Tibial nerve (tissue), 4 donors: ENCODE results near the gene PDZD2. TPM values are rescaled to one million over a fixed set of nuclear protein-coding genes. Genes with fewer than 3 reads are reported as not detected.
"Not testable (repeated sequence)": the region's sequence is repeated elsewhere in the genome, so short reads cannot be mapped to it uniquely, and the experiment has no call there.

Experiments
- DNase-seq, 2 donors: peaks; one replicate each; pipeline ENCODE4 v3.0.0-alpha.2; 2019; ENCODE audit warnings: low spot score in 2 of 2
- H3K27ac ChIP-seq, 4 donors: fragments of 200-600 bp; sonication (generic) in 3 of 4; one replicate each; pipeline ENCODE4 v1.5.1; 2017 to 2019; ENCODE audit warnings: mild to moderate bottlenecking in 1 of 4
- H3K27me3 ChIP-seq, 2 donors: fragments of 200-600 bp; sonication (generic) in 1 of 2; one replicate each; pipeline versions ENCODE4 v1.5.1 to v1.6.0; 2017 to 2019
- H3K36me3 ChIP-seq, 3 donors: fragments of 200-600 bp; sonication (generic); one replicate each; pipeline ENCODE4 v1.5.1; 2018 to 2019
- H3K4me1 ChIP-seq, 4 donors: fragments of 200-600 bp; sonication (generic) in 3 of 4; one replicate each; pipeline ENCODE4 v1.5.1; 2017 to 2019
- H3K4me3 ChIP-seq, 4 donors: fragments of 200-600 bp; sonication (generic) in 3 of 4; one replicate each; pipeline ENCODE4 v1.5.1; 2017 to 2019; ENCODE audit warnings: mild to moderate bottlenecking in 1 of 4, moderate library complexity in 1 of 4
- H3K9me3 ChIP-seq, 4 donors: fragments of 200-600 bp; sonication (generic) in 3 of 4; one replicate each; pipeline ENCODE4 v1.5.1; 2017 to 2019
- EP300 ChIP-seq, 2 donors: sonication (generic); formaldehyde crosslinking; IDR thresholded peaks; one replicate each; pipeline ENCODE4 v1.6.1; 2017; ENCODE audit warnings: antibody characterized with exemption in 2 of 2, mild to moderate bottlenecking in 1 of 2
- POLR2A ChIP-seq, 2 donors: fragments of 450-650 bp; IDR thresholded peaks; one replicate each; pipeline ENCODE4 v1.6.1; 2017; ENCODE audit warnings: antibody characterized with exemption in 2 of 2, mild to moderate bottlenecking in 2 of 2, moderate library complexity in 2 of 2
- WGBS, 2 donors: methylation state at CpG; one replicate each; pipeline ENCODE4 v1.1.5; 2018; 5-methylcytosine and 5-hydroxymethylcytosine counted together
- total RNA-seq, 4 donors: library from RNA; depleted of rRNA; stranded (reverse); fragments of >200 nt; gene quantifications; one replicate each; pipeline ENCODE4 v1.1.0, GENCODE V29; 2016
- TF ChIP-seq, protein P1 (sequence below), 5 experiments: fragments of 200-600 bp in 3 of 5; fragments of 450-650 bp in 2 of 5; sonication (generic) in 3 of 5; IDR thresholded peaks; one replicate each; pipeline ENCODE4 v1.5.1; 2016 to 2019; ENCODE audit warnings: antibody characterized with exemption in 5 of 5, mild to moderate bottlenecking in 3 of 5, moderate library complexity in 2 of 5

Gene PDZD2
- total RNA-seq, 4 donors from 2014 or later, result 102 to 153 (median 117) TPM

DNA sequence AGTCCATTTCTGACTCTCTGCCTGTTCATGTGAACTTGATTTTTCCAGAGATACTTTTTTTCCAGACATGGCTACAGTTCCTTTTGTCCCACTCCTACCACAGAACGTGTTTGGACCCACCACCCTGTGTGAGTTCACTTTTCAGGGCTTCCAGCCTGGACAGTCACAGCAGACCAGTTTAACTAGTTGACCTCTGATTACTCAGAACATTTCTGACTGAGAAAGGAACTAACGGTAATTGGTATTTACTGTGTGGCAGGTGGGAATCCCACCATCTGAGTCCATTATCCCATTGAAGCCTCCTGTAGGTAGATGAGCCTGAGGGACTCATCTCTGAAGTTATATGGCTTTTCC lies 325.1 kb downstream of the PDZD2 start:
- Histone ChIP-seq H3K4me3 (peak overlapping the region in 1 of 4 donors; percentile 3), H3K4me1 (peaks cover 0 to 44% (median 22%) of the 10 kb centered on the region in 4 donors), H3K36me3 (no peaks in the 10 kb centered on the region), H3K9me3 (no peaks in the 10 kb centered on the region), H3K27me3 (no peaks in the 10 kb centered on the region), H3K27ac (peak overlapping the region in 2 of 4 donors; percentile 61 to 77)
- DNase-seq, result no peak
- WGBS, 2 donors, result 64 to 79% methylated on average over 2 of the region's 2 CpGs
- TF ChIP-seq EP300 (IDR thresholded peaks at IDR 0.05), result no peak
- TF ChIP-seq, protein P1, sequence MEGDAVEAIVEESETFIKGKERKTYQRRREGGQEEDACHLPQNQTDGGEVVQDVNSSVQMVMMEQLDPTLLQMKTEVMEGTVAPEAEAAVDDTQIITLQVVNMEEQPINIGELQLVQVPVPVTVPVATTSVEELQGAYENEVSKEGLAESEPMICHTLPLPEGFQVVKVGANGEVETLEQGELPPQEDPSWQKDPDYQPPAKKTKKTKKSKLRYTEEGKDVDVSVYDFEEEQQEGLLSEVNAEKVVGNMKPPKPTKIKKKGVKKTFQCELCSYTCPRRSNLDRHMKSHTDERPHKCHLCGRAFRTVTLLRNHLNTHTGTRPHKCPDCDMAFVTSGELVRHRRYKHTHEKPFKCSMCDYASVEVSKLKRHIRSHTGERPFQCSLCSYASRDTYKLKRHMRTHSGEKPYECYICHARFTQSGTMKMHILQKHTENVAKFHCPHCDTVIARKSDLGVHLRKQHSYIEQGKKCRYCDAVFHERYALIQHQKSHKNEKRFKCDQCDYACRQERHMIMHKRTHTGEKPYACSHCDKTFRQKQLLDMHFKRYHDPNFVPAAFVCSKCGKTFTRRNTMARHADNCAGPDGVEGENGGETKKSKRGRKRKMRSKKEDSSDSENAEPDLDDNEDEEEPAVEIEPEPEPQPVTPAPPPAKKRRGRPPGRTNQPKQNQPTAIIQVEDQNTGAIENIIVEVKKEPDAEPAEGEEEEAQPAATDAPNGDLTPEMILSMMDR (IDR thresholded peaks at IDR 0.05), result no peak
- no peak for TF ChIP-seq POLR2A (IDR thresholded peaks at IDR 0.05)

DNA sequence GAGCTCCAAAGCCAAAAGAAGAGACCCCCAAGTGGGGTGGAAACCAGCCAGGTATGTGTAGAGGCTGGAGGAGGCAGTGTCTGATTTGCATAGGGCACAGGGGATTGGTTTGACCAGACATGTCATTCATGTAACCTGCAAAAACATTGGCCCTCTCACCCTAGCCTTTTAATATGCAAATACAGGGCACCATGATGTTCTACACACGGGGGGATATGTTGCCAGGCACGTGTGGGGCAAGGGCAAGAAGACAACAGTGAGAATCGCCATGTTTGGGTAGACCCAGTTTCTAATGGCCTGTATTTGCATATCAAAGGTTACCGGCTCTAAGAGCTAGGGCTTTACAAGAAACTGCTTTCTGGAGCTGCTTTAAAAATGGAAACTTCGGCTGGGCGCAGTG lies 326.3 kb downstream of the PDZD2 start:
- no peak for TF ChIP-seq POLR2A (IDR thresholded peaks at IDR 0.05)
- no peak for DNase-seq
- 85 to 88% methylated on average over 6 of the region's 6 CpGs for whole genome bisulfite sequencing, 2 donors
- peaks cover 0 to 44% (median 22%) of the 10 kb centered on the region in 4 donors for H3K4me1 ChIP-seq
- H3K9me3 ChIP-seq, result no peaks in the 10 kb centered on the region
- H3K4me3 ChIP-seq, result no peak overlapping the region
- no peaks in the 10 kb centered on the region for H3K27me3 ChIP-seq
- no peaks in the 10 kb centered on the region for H3K36me3 ChIP-seq
- H3K27ac ChIP-seq, result no peak overlapping the region

GRCh38 chr5:31966936-31967335 lies 328.0 kb downstream of the PDZD2 start:
- TF ChIP-seq, protein P1 (IDR thresholded peaks at IDR 0.05), result no peak
- TF ChIP-seq POLR2A (IDR thresholded peaks at IDR 0.05) (no peak), EP300 (IDR thresholded peaks at IDR 0.05) (no peak)
- no peak overlapping the region for H3K27ac ChIP-seq
- 83 to 94% methylated on average over 5 of the region's 5 CpGs for WGBS, 2 donors

GRCh38 chr5:31967461-31967860 lies 328.5 kb downstream of the PDZD2 start:
- TF ChIP-seq EP300 (IDR thresholded peaks at IDR 0.05) (no peak), POLR2A (IDR thresholded peaks at IDR 0.05) (no peak)
- TF ChIP-seq, protein P1 (IDR thresholded peaks at IDR 0.05), result no peak
- Histone ChIP-seq H3K4me1 (peaks cover 0 to 36% (median 18%) of the 10 kb centered on the region in 4 donors), H3K27ac (no peak overlapping the region), H3K27me3 (no peaks in the 10 kb centered on the region), H3K36me3 (no peaks in the 10 kb centered on the region), H3K4me3 (no peak overlapping the region), H3K9me3 (no peaks in the 10 kb centered on the region)
- no peak for DNase-seq
- WGBS, 2 donors, result 69 to 90% methylated on average over 3 of the region's 3 CpGs

More at GRCh38 chr5:31966936-31967335, 328.0 kb downstream of the PDZD2 start:
- Histone ChIP-seq H3K9me3 (no peaks in the 10 kb centered on the region), H3K27me3 (no peaks in the 10 kb centered on the region), H3K4me3 (no peak overlapping the region), H3K4me1 (peaks cover 0 to 41% (median 22%) of the 10 kb centered on the region in 4 donors), H3K36me3 (no peaks in the 10 kb centered on the region)
- no peak for DNase-seq

- Histone ChIP-seq H3K27me3 (no peaks in the 10 kb centered on the region), H3K4me3 (no peak overlapping the region), H3K9me3 (no peaks in the 10 kb centered on the region), H3K27ac (no peak overlapping the region), H3K36me3 (no peaks in the 10 kb centered on the region), H3K4me1 (peaks cover 0 to 2% (median 0%) of the 10 kb centered on the region in 4 donors)
- TF ChIP-seq EP300 (IDR thresholded peaks at IDR 0.05) (no peak), POLR2A (IDR thresholded peaks at IDR 0.05) (no peak)
- TF ChIP-seq, protein P1 (IDR thresholded peaks at IDR 0.05), result no peak
- DNase-seq, result no peak
Observed at GRCh38 chr5:31972558-31972957, 333.6 kb downstream of the PDZD2 start.

- H3K9me3 ChIP-seq, DNase-seq, H3K4me3 ChIP-seq, H3K36me3 ChIP-seq, H3K4me1 ChIP-seq, H3K27me3 ChIP-seq, H3K27ac ChIP-seq: not testable (repeated sequence)
- WGBS, 2 donors, result 82 to 88% methylated on average over 5 of the region's 5 CpGs
Observed at GRCh38 chr5:31975189-31975612, 336.3 kb downstream of the PDZD2 start.
